SK-N-MC (cell line): ENCODE measurements around the gene KLHDC3.

ENCODE experiments used
- EZH2 ChIP-seq: fragments of 200-600 bp; sonication (generic); IDR thresholded peaks from one replicate; pipeline ENCODE4 v1.6.1; 2017; ENCODE audit warnings: antibody characterized with exemption
- FOXP2 ChIP-seq: optimal IDR thresholded peaks from 2 replicates; pipeline ENCODE3; 2011; ENCODE audit warnings: mild to moderate bottlenecking, moderate library complexity; ENCODE audit not compliant: insufficient read depth; ENCODE audit errors: extremely low read length, control extremely low read depth
- POLR2AphosphoS5 ChIP-seq: IDR thresholded peaks from 2 replicates; pipeline ENCODE4 v1.6.1; 2012; ENCODE audit warnings: mild to moderate bottlenecking, low read depth, low read length, borderline replicate concordance

DNA sequence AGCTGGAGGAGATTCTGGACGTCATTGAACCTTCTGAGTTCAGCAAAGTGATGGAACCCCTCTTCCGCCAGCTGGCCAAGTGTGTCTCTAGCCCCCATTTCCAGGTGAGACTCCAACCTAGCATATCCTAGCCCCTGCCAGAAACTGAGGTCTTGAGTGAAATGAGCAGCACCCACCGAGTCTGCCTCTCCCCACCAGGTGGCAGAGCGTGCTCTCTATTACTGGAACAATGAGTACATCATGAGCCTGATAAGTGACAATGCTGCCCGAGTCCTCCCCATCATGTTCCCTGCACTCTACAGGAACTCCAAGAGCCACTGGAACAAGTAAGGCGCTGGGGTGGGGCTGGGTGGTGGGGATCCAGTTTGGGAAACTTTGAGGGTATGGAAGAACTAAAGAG, 4.9 kb upstream of the KLHDC3 start:
- no peak for TF ChIP-seq POLR2AphosphoS5
- no peak for TF ChIP-seq EZH2
- TF ChIP-seq FOXP2 = no peak
